AG09309 (cell line): ENCODE measurements around the gene MDFIC2.
"Not testable (repeated sequence)": the region's sequence is repeated elsewhere in the genome, so short reads cannot be mapped to it uniquely, and the experiment has no call there.

Experiments
- DNase-seq: peaks from one replicate; pipeline ENCODE4 v3.0.0-alpha.2; 2010; ENCODE audit warnings: low read depth
- H3K4me3 ChIP-seq: 2 replicates; pipeline ENCODE4 v1.5.1; 2011; ENCODE audit warnings: mild to moderate bottlenecking, low read depth, low read length, moderate library complexity; ENCODE audit not compliant: control insufficient read depth
- TF ChIP-seq, protein P1 (sequence below): IDR thresholded peaks from 2 replicates; pipeline ENCODE4 v1.5.1; 2011; ENCODE audit warnings: mild to moderate bottlenecking, low read depth, low read length, inconsistent platforms; ENCODE audit not compliant: insufficient read depth, control insufficient read depth; ENCODE audit errors: missing control alignments

The MDFIC2 gene

GRCh38 chr3:70227437-70227836 is 85.0 kb downstream of the MDFIC2 start:
- no peak for DNase-seq
- TF ChIP-seq, protein P1, sequence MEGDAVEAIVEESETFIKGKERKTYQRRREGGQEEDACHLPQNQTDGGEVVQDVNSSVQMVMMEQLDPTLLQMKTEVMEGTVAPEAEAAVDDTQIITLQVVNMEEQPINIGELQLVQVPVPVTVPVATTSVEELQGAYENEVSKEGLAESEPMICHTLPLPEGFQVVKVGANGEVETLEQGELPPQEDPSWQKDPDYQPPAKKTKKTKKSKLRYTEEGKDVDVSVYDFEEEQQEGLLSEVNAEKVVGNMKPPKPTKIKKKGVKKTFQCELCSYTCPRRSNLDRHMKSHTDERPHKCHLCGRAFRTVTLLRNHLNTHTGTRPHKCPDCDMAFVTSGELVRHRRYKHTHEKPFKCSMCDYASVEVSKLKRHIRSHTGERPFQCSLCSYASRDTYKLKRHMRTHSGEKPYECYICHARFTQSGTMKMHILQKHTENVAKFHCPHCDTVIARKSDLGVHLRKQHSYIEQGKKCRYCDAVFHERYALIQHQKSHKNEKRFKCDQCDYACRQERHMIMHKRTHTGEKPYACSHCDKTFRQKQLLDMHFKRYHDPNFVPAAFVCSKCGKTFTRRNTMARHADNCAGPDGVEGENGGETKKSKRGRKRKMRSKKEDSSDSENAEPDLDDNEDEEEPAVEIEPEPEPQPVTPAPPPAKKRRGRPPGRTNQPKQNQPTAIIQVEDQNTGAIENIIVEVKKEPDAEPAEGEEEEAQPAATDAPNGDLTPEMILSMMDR, result no peak
- H3K4me3 ChIP-seq, result no peak overlapping the region

DNA sequence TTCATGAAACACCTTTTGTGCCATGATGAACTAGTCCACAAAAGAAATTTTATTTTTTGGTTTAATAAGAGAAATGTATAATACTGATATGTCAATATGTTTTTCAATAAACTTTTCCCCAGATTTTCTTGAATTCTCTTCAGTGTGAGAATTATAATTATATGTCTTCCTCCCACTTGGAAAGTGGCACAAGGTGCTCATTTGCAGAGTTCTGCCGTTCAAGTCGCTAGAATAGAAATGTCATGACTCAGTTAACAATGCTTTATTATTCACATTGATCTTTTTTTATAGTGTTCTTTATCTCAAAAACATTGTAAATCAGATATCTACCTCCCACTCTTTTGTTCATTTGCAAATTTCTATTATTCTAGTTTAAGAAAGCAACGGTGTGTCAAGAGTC is 87.3 kb downstream of the MDFIC2 start:
- no peak overlapping the region for H3K4me3 ChIP-seq
- TF ChIP-seq, protein P1, result no peak
- DNase-seq, result no peak

- no peak overlapping the region for H3K4me3 ChIP-seq
- TF ChIP-seq, protein P1, result no peak
- no peak for DNase-seq
Observed at GRCh38 chr3:70224337-70224736, 88.1 kb downstream of the MDFIC2 start.

GRCh38 chr3:70218471-70218870 is 94.0 kb downstream of the MDFIC2 start:
- TF ChIP-seq, protein P1, result no peak
- H3K4me3 ChIP-seq, result no peak overlapping the region
- no peak for DNase-seq

DNA sequence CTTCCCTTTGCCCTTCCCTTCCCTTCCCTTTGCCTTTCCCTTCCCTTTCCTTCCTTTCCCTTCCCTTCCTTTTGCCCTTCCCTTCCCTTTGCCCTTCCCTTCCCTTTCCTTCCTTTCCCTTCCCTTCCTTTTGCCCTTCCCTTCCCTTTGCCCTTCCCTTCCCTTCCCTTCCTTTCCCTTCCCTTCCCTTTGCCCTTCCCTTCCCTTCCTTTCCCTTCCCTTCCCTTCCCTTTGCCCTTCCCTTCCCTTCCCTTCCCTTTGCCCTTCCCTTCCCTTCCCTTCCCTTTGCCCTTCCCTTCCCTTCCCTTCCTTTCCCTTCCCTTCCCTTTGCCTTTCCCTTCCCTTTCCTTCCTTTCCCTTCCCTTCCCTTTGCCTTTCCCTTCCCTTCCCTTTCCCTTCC is 101.2 kb downstream of the MDFIC2 start:
- not testable (repeated sequence) for DNase-seq, H3K4me3 ChIP-seq

GRCh38 chr3:70201975-70202374 is 110.5 kb downstream of the MDFIC2 start:
- TF ChIP-seq, protein P1, result no peak
- no peak overlapping the region for H3K4me3 ChIP-seq
- DNase-seq, result no peak

GRCh38 chr3:70189884-70190473 is 122.5 kb downstream of the MDFIC2 start:
- TF ChIP-seq, protein P1, result no peak
- no peak for DNase-seq
- no peak overlapping the region for H3K4me3 ChIP-seq
